Spleen (tissue), 7 donors: Measurements from ENCODE around the gene BANK1.

ENCODE experiments used
- POLR2A ChIP-seq, 3 donors: fragments of 450-650 bp; IDR thresholded peaks; one replicate each; pipeline ENCODE4 v1.5.1; 2017; ENCODE audit warnings: antibody characterized with exemption in 3 of 3, mild to moderate bottlenecking in 1 of 3
- POLR2AphosphoS5 ChIP-seq, 3 donors: sonication (generic); formaldehyde crosslinking; IDR thresholded peaks; one replicate each; pipeline ENCODE4 v1.5.1; 2017; ENCODE audit warnings: antibody characterized with exemption in 3 of 3
- TF ChIP-seq, protein P1 (sequence below), 11 experiments: fragments of 200-600 bp in 7 of 11; fragments of 450-650 bp in 4 of 11; sonication (generic) in 4 of 11; IDR thresholded peaks in 8 of 11; conservative IDR thresholded peaks in 3 of 11; 1 replicate in 7 of 11; 2 replicates in 4 of 11; pipeline versions ENCODE4 v1.4.0 to v1.8.0; 2016 to 2021; ENCODE audit warnings: antibody characterized with exemption in 11 of 11, inconsistent platforms in 4 of 11, mild to moderate bottlenecking in 1 of 11
- donor health status: DM: no; HTN: no; CAD: no; lungs with moderate emphysema.
- donor health status: DM: no; HTN: no; CAD: no.
- donor health status: DM: no; HTN: no; CAD: no.

DNA sequence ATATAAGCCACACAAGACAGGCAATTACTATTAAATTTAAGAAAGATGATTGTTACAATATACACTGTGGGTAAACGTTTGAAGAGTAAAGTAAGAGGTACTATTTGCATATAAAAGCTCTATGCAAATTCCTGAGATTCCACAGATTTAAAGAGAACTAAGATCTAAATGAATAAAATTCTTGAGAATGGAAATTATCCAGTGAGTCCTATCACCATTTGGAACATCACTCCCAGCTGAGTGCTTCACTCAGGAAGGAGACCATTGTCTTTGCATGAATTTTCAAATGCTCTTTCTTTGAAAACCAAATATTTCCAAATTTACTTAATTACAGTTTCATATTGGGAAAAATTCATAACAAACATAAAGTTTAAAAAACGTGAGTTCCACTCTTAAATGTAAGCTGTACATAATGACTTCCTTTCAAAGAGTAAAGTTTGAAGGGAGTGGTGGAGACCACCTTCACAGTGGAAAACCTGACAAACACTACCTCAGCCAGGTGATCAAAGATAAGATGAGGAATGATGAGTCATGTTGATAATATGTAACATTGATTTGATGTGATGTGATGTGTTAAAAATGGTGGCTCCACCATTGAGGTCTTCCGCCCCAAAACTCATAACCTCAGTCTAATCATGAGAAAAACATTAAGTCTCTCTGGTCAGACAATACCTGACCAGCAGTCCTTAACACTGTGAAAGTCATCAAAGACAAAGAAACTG lies 159.9 kb downstream of the BANK1 start:
- TF ChIP-seq, protein P1, sequence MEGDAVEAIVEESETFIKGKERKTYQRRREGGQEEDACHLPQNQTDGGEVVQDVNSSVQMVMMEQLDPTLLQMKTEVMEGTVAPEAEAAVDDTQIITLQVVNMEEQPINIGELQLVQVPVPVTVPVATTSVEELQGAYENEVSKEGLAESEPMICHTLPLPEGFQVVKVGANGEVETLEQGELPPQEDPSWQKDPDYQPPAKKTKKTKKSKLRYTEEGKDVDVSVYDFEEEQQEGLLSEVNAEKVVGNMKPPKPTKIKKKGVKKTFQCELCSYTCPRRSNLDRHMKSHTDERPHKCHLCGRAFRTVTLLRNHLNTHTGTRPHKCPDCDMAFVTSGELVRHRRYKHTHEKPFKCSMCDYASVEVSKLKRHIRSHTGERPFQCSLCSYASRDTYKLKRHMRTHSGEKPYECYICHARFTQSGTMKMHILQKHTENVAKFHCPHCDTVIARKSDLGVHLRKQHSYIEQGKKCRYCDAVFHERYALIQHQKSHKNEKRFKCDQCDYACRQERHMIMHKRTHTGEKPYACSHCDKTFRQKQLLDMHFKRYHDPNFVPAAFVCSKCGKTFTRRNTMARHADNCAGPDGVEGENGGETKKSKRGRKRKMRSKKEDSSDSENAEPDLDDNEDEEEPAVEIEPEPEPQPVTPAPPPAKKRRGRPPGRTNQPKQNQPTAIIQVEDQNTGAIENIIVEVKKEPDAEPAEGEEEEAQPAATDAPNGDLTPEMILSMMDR (IDR thresholded peaks at IDR 0.05 in 8 of 11, conservative IDR thresholded peaks at IDR 0.05 in 3 of 11): no peak
- TF ChIP-seq POLR2A (IDR thresholded peaks at IDR 0.05) (no peak), POLR2AphosphoS5 (IDR thresholded peaks at IDR 0.05) (no peak)
